Smooth muscle cell (in vitro differentiated cells): ENCODE data around the gene TTC1. TPM values are rescaled to one million over a fixed set of nuclear protein-coding genes. Genes with fewer than 3 reads are reported as not detected.
"Not testable (repeated sequence)": the region's sequence is repeated elsewhere in the genome, so short reads cannot be mapped to it uniquely, and the experiment has no call there.

Experiments used
- DNase-seq: peaks from one replicate; lab custom pipeline; 2025; ENCODE audit not compliant: unreplicated experiment; lab: John Stamatoyannopoulos, UW
- H2AFZ ChIP-seq: fragments of 200-600 bp; sonication (generic); 2 replicates; pipeline ENCODE4 v1.6.0; 2016; ENCODE audit warnings: antibody characterized with exemption, low read depth, mild to moderate bottlenecking
- H3F3A ChIP-seq: fragments of 200-600 bp; sonication (generic); 2 replicates; pipeline ENCODE4 v1.6.0; 2017; ENCODE audit warnings: antibody characterized with exemption, low read depth
- H3K27ac ChIP-seq: fragments of 200-600 bp; sonication (generic); 2 replicates; pipeline ENCODE4 v1.5.1; 2016; ENCODE audit warnings: low read depth, mild to moderate bottlenecking
- H3K27me3 ChIP-seq: fragments of 200-600 bp; sonication (generic); 2 replicates; pipeline ENCODE4 v1.6.1; 2016; ENCODE audit warnings: low read depth, mild to moderate bottlenecking
- H3K36me3 ChIP-seq: fragments of 200-600 bp; sonication (generic); 2 replicates; pipeline ENCODE4 v1.5.1; 2016; ENCODE audit warnings: low read depth
- H3K4me1 ChIP-seq: fragments of 200-600 bp; sonication (generic); 2 replicates; pipeline ENCODE4 v1.5.1; 2016; ENCODE audit warnings: low read depth
- H3K4me2 ChIP-seq: fragments of 200-600 bp; sonication (generic); 2 replicates; pipeline ENCODE4 v1.6.0; 2016; ENCODE audit warnings: mild to moderate bottlenecking
- H3K4me3 ChIP-seq: fragments of 200-600 bp; sonication (generic); 2 replicates; pipeline ENCODE4 v1.5.1; 2016; ENCODE audit warnings: mild to moderate bottlenecking
- H3K79me2 ChIP-seq: fragments of 200-600 bp; sonication (generic); 2 replicates; pipeline ENCODE4 v1.6.0; 2016; ENCODE audit warnings: low read depth, mild to moderate bottlenecking
- H3K9ac ChIP-seq: fragments of 200-600 bp; sonication (generic); 2 replicates; pipeline ENCODE4 v1.6.0; 2016; ENCODE audit warnings: low read depth
- H3K9me3 ChIP-seq: fragments of 200-600 bp; sonication (generic); replicated peaks from 2 replicates; pipeline ENCODE4 v1.5.1; 2016; ENCODE audit warnings: low read depth
- H4K20me1 ChIP-seq: fragments of 200-600 bp; sonication (generic); 2 replicates; pipeline ENCODE4 v1.6.0; 2016; ENCODE audit warnings: low read depth
- WGBS: methylation state at CpG from one replicate; pipeline ENCODE4 v1.1.7; 2016; ENCODE audit warnings: low lambda C conversion rate; 5-methylcytosine and 5-hydroxymethylcytosine counted together
- polyA plus RNA-seq: library from polyadenylated mRNA; unstranded; fragments of >200 nt; fragmentation: Nextera tagmentation; extraction: Ambion mirVana; gene quantifications from 2 replicates; pipeline ENCODE4 v1.2.1, GENCODE V29; 2016
- total RNA-seq: library from RNA; depleted of rRNA; stranded (reverse); fragments of >200 nt; gene quantifications from 2 replicates; pipeline ENCODE4 v1.2.3, GENCODE V29; 2014
- TF ChIP-seq, protein P1 (sequence below): fragments of 200-600 bp; sonication (generic); IDR thresholded peaks from 2 replicates; pipeline ENCODE4 v1.5.1; 2017; ENCODE audit warnings: borderline replicate concordance, mild to moderate bottlenecking, antibody characterized with exemption; ENCODE audit not compliant: insufficient read depth, poor library complexity, severe bottlenecking

The TTC1 gene
- total and polyA plus RNA-seq, 2 experiments from 2014 or later = 31.5 to 50.7 TPM

- Histone ChIP-seq H3K4me2 (no peak overlapping the region), H3K4me3 (no peak overlapping the region), H3K79me2 (peaks cover 39% of the 10 kb centered on the region), H3K36me3 (no peaks in the 10 kb centered on the region), H3K9ac (no peak overlapping the region), H3K27me3 (no peaks in the 10 kb centered on the region), H4K20me1 (no peaks in the 10 kb centered on the region), H3K9me3 (no peaks in the 10 kb centered on the region), H3F3A (no peaks in the 10 kb centered on the region), H2AFZ (no peak overlapping the region), H3K4me1 (peaks cover 14% of the 10 kb centered on the region), H3K27ac (no peak overlapping the region)
- TF ChIP-seq, protein P1, sequence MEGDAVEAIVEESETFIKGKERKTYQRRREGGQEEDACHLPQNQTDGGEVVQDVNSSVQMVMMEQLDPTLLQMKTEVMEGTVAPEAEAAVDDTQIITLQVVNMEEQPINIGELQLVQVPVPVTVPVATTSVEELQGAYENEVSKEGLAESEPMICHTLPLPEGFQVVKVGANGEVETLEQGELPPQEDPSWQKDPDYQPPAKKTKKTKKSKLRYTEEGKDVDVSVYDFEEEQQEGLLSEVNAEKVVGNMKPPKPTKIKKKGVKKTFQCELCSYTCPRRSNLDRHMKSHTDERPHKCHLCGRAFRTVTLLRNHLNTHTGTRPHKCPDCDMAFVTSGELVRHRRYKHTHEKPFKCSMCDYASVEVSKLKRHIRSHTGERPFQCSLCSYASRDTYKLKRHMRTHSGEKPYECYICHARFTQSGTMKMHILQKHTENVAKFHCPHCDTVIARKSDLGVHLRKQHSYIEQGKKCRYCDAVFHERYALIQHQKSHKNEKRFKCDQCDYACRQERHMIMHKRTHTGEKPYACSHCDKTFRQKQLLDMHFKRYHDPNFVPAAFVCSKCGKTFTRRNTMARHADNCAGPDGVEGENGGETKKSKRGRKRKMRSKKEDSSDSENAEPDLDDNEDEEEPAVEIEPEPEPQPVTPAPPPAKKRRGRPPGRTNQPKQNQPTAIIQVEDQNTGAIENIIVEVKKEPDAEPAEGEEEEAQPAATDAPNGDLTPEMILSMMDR = no peak
- no peak for DNase-seq
Observed at GRCh38 chr5:160011471-160011870, 2.5 kb downstream of the TTC1 start.

GRCh38 chr5:160014197-160014596 lies 5.3 kb downstream of the TTC1 start:
- not testable (repeated sequence) for H4K20me1 ChIP-seq, H3K4me2 ChIP-seq, H3K9me3 ChIP-seq, H3K27ac ChIP-seq, DNase-seq, H3F3A ChIP-seq, H3K4me3 ChIP-seq, H3K36me3 ChIP-seq, H3K9ac ChIP-seq, H3K27me3 ChIP-seq, H2AFZ ChIP-seq
- Histone ChIP-seq H3K79me2 (peaks cover 39% of the 10 kb centered on the region), H3K4me1 (peaks cover 14% of the 10 kb centered on the region)
- 95% methylated on average over 6 of the region's 6 CpGs for WGBS

DNA sequence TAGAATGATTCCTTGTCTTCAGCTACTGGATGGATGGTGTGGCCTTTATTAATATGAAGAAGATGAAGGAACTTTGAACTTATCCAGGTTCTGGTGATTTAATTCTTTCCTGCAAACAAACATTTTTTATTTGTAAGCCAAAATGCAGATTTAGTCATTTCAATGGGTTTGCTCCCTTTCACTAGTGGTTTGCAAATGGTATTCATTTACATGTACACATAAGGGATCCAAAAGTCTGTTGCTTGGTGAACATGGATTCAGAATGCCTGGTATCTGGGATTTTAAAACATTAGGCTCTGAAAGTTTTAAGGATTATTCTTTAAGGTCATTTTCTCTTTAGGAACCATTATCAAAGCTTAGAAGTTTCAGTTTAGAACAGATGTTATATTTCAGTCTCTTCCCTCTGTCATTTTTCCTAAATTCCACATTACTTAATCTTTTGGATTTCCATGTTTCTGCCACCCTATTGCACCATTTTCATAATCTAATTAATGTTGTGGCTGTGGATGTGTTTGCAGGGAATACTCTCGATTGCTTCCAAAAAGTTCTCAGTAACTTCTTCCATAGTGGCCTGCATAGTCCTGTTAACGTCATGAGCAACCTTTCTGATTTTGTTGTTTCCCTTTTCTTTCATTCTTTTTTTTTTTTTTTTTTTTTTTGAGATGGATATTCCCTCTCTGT lies 10.1 kb downstream of the TTC1 start:
- DNase-seq = no peak
- peaks cover 9% of the 10 kb centered on the region for H3K79me2 ChIP-seq
- no peaks in the 10 kb centered on the region for H3K4me1 ChIP-seq
- H3K9ac ChIP-seq = no peak overlapping the region
- no peak overlapping the region for H2AFZ ChIP-seq
- WGBS = 98% methylated on average over 2 of the region's 2 CpGs
- H3K4me2 ChIP-seq = no peak overlapping the region
- no peaks in the 10 kb centered on the region for H3K9me3 ChIP-seq
- TF ChIP-seq, protein P1 = no peak
- peaks cover 3% of the 10 kb centered on the region for H4K20me1 ChIP-seq
- no peak overlapping the region for H3K27ac ChIP-seq
- H3F3A ChIP-seq = no peaks in the 10 kb centered on the region
- no peaks in the 10 kb centered on the region for H3K36me3 ChIP-seq
- H3K4me3 ChIP-seq = no peak overlapping the region
- H3K27me3 ChIP-seq = no peaks in the 10 kb centered on the region

DNA sequence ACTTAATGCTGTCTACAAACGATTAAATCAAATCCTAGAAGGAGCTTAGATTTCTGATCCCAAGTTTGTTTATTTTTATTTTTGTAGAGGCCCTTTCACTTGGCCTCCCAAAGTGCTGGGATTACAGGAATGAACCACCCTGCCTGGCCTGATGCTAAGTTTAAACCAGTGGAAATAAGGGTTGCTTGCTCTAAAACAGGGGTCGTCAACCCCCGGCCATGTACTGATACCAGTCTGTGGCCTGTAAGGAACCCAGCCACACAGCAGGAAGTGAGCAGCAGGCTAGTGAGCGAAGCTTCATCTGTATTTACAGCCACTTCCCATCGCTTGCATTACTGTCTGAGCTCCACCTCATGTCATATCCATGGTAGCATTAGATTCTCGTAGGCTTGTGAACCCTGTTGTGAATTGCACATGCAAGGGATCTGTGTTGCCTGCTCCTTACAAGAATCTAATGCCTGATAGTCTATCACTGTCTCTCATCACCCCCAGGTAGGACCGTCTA lies 11.4 kb downstream of the TTC1 start:
- no peak for DNase-seq

More for the DNA sequence above, 11.4 kb downstream of the TTC1 start:
- Histone ChIP-seq H3K4me1 (no peaks in the 10 kb centered on the region), H3K4me3 (no peak overlapping the region), H3K9me3 (no peaks in the 10 kb centered on the region), H3K9ac (no peak overlapping the region), H3K79me2 (peaks cover 9% of the 10 kb centered on the region), H2AFZ (no peak overlapping the region), H3K4me2 (no peak overlapping the region), H4K20me1 (peaks cover 6% of the 10 kb centered on the region), H3K27me3 (no peaks in the 10 kb centered on the region), H3K27ac (no peak overlapping the region), H3F3A (no peaks in the 10 kb centered on the region), H3K36me3 (no peaks in the 10 kb centered on the region)
- TF ChIP-seq, protein P1 = no peak
- 90% methylated on average over 7 of the region's 7 CpGs for WGBS
